GM18505 (cell line): ENCODE measurements around the gene HARS2.
"Not testable (repeated sequence)": the region's sequence is repeated elsewhere in the genome, so short reads cannot be mapped to it uniquely, and the experiment has no call there.

Experiments used
- ATAC-seq: cut with Tn5 transposase; IDR thresholded peaks from one replicate; pipeline ENCODE4 v1.9.1; 2021; ENCODE audit not compliant: unreplicated experiment
- POLR2A ChIP-seq: IDR thresholded peaks from 4 replicates; pipeline ENCODE4 v1.6.1; 2011; ENCODE audit warnings: borderline replicate concordance; ENCODE audit not compliant: insufficient read depth, insufficient read length; ENCODE audit errors: extremely low read depth

The HARS2 gene

GRCh38 chr5:140673187-140673976 lies 17.9 kb upstream of the HARS2 start, which contains the start of gene DND1:
TSS of gene DND1 (minus strand) at chr5:140673576. CDS start at chr5:140673542, 34 bp downstream.
- no peak for TF ChIP-seq POLR2A
- no peak for ATAC-seq

- no peak for TF ChIP-seq POLR2A
- no peak for ATAC-seq
Measured at GRCh38 chr5:140674211-140674610, 17.0 kb upstream of the HARS2 start.

DNA sequence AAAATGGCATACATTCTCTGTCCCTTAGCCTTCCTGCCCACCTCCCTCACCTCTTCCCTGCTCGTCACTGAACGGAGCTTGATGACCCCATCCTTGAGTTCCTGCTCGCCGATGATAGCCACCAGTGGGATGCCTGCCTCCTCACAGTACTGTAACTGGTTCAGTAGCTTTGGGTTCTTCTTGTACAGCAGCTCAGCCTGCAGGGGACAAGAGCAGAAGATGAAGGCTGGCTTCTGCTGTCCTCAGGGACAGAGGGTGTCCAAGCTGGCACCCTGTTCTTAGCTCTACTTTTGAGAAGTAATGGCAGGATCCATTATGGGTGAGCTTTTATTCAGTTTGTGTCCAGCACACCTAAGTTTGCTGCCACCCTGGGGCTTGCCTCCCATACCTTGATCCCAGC lies 16.6 kb upstream of the HARS2 start:
- no peak for TF ChIP-seq POLR2A
- ATAC-seq: no peak

DNA sequence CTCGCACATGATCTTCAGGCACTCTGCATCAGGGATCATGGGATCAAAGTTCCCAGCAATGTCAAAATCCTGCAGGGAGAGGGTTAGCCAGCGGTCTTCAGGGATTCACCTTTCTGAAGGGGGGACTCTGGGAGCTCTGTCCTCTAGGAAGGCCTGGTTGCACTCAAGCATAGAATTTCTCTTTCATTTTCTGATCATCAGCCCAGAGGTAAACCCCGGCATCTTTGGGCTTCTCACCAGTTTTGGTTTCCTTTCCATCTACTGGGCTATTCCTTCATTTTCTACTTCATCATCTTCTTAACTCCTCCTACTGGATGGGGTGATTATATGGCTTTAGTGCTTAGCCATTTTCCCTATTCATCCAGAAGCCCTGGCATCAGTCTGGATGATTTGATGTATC lies 13.3 kb upstream of the HARS2 start:
- no peak for TF ChIP-seq POLR2A
- ATAC-seq: no peak

GRCh38 chr5:140678993-140679392 lies 12.3 kb upstream of the HARS2 start:
- ATAC-seq: no peak

GRCh38 chr5:140690376-140690932 lies 801 bp upstream of the HARS2 start:
- no peak for ATAC-seq
- TF ChIP-seq POLR2A: no peak

More at GRCh38 chr5:140678993-140679392, 12.3 kb upstream of the HARS2 start:
- no peak for TF ChIP-seq POLR2A

GRCh38 chr5:140694276-140694675 lies 3.0 kb downstream of the HARS2 start:
- no peak for ATAC-seq
- no peak for TF ChIP-seq POLR2A

DNA sequence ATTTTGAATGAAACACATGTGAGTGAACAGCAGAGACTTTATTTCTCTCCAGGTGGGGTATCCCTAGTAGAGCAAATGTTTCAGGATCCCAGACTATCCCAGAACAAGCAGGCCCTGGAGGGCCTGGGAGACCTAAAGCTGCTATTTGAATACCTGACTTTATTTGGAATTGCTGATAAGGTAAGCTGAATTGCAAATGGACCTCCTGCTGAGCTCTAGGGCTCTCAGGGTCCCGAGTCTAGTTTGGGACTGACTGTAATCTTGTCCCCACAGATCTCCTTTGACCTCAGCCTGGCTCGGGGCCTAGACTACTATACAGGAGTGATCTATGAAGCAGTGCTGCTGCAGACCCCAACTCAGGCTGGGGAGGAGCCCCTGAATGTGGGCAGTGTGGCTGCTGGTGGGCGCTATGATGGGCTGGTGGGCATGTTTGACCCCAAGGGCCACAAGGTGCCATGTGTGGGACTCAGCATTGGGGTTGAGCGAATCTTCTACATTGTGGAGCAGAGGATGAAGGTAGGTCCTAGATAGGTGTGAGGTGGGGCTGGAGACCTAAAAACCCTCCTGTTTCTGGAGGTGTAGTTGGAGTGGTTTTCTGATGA lies 5.7 kb downstream of the HARS2 start:
- TF ChIP-seq POLR2A: no peak
- no peak for ATAC-seq

- ATAC-seq: peak; percentile 87
- peak; percentile 86 for TF ChIP-seq POLR2A
Measured at GRCh38 chr5:140700177-140701144, 9.2 kb downstream of the HARS2 start, which contains the start of gene ZMAT2. TSS of gene ZMAT2 (plus strand) at chr5:140700447. CDS start at chr5:140700461, 14 bp downstream.

- no peak for TF ChIP-seq POLR2A
- ATAC-seq: no peak
Measured at GRCh38 chr5:140707812-140708211, 16.6 kb downstream of the HARS2 start.

DNA sequence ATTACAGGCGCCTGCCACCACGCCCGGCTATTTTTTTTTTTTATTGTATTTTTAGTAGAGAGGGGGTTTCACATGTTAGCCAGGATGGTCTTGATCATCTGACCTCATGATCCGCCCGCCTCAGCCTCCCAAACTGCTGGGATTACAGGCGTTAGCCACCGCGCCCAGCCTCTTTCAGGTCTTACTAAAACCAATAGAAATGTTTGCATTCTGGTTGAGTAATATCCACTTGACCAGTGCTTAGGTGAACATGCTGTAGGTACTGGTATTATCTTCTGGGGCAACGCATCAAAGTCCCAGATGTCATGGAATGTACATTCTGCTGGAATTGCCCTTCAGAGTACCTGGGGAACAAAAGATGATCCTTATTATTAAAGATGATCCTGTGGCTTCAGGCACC lies 17.5 kb downstream of the HARS2 start:
- not testable (repeated sequence) for ATAC-seq

- ATAC-seq: peak; percentile 85
- peak; percentile 50 for TF ChIP-seq POLR2A
Measured at GRCh38 chr5:140710899-140711552, 19.8 kb downstream of the HARS2 start.
